K562 (cell line): Measurements from ENCODE around the gene SMIM30. TPM values are rescaled to one million over a fixed set of nuclear protein-coding genes. Genes with fewer than 3 reads are reported as not detected.

Experiments used
- CBFA2T3 ChIP-seq: fragments of 450-650 bp; IDR thresholded peaks from 2 replicates; pipeline ENCODE4 v1.6.1; 2017
- ELF1 ChIP-seq: fragments of 200-800 bp; sonication (Bioruptor generic); IDR thresholded peaks from 2 replicates; pipeline ENCODE4 v1.6.1; 2016; ENCODE audit warnings: missing genetic modification characterization, missing compliant biosample characterization
- EP300 ChIP-seq: IDR thresholded peaks from 2 replicates; pipeline ENCODE4 v1.6.1; 2012; ENCODE audit warnings: low read length, improper control_type of control experiment
- ERF ChIP-seq: fragments of 450-650 bp; formaldehyde crosslinking; IDR thresholded peaks from 2 replicates; pipeline ENCODE4 v1.4.0; 2020; ENCODE audit warnings: mild to moderate bottlenecking, mixed read lengths
- FOXA3 ChIP-seq, 2 experiments: fragments of 450-650 bp in 1 of 2; sonication (generic) in 1 of 2; formaldehyde crosslinking; IDR thresholded peaks in 1 of 2; conservative IDR thresholded peaks in 1 of 2; 2 replicates each; pipeline versions ENCODE4 v1.4.0 to v1.8.0; 2020 to 2022; ENCODE audit warnings: mild to moderate bottlenecking in 2 of 2, missing genetic modification reagents in 1 of 2
- HDAC3 ChIP-seq: fragments of 450-650 bp; IDR thresholded peaks from 2 replicates; pipeline ENCODE4 v1.6.1; 2018; ENCODE audit warnings: borderline replicate concordance, mild to moderate bottlenecking, moderate library complexity; ENCODE audit not compliant: partially characterized antibody
- MEF2D ChIP-seq: conservative IDR thresholded peaks from 2 replicates; pipeline ENCODE4 v1.6.1; 2016; ENCODE audit warnings: low read depth, missing genetic modification characterization, missing compliant biosample characterization
- MYC ChIP-seq, 2 experiments: fragments of 250-450 bp in 1 of 2; sonication (Bioruptor Pico) in 1 of 2; IDR thresholded peaks; 2 replicates each; pipeline versions ENCODE4 v1.5.1 to v1.6.1; 2012 to 2021; ENCODE audit warnings: low read depth in 2 of 2, borderline replicate concordance in 1 of 2, improper control_type of control experiment in 1 of 2, low read length in 1 of 2, mild to moderate bottlenecking in 1 of 2, moderate library complexity in 1 of 2
- MYNN ChIP-seq, 2 experiments: sonication (generic); formaldehyde crosslinking in 1 of 2; IDR thresholded peaks; 2 replicates each; pipeline versions ENCODE4 v1.5.0 to v1.6.1; 2016 to 2020; ENCODE audit warnings: antibody characterized with exemption in 1 of 2, missing genetic modification reagents in 1 of 2
- NFE2 ChIP-seq: IDR thresholded peaks from 2 replicates; pipeline ENCODE4 v1.6.1; 2014; ENCODE audit warnings: antibody characterized with exemption, low read depth
- NFIC ChIP-seq: fragments of 450-650 bp; IDR thresholded peaks from 2 replicates; pipeline ENCODE4 v1.6.1; 2017; ENCODE audit warnings: mild to moderate bottlenecking, inconsistent platforms
- SAFB2 ChIP-seq: fragments of 200-400 bp; formaldehyde crosslinking; IDR thresholded peaks from 2 replicates; pipeline ENCODE4 v1.6.1; 2018; ENCODE audit warnings: borderline replicate concordance, low read length, low read depth, moderate library complexity; ENCODE audit not compliant: severe bottlenecking
- SMARCA5 ChIP-seq: fragments of 450-650 bp; IDR thresholded peaks from 2 replicates; pipeline ENCODE4 v1.6.1; 2016
- SMARCB1 ChIP-seq: IDR thresholded peaks from 2 replicates; pipeline ENCODE4 v1.6.1; 2011; ENCODE audit warnings: improper control_type of control experiment, low read depth; ENCODE audit not compliant: insufficient read length
- SP1 ChIP-seq: sonication (generic); formaldehyde crosslinking; IDR thresholded peaks from 2 replicates; pipeline ENCODE4 v1.8.1; 2022; ENCODE audit warnings: mild to moderate bottlenecking, missing genetic modification reagents
- SPI1 ChIP-seq: IDR thresholded peaks from 2 replicates; pipeline ENCODE4 v1.6.1; 2011; ENCODE audit warnings: low read depth, low read length, control low read depth, borderline replicate concordance
- SRSF9 ChIP-seq: fragments of 200-400 bp; formaldehyde crosslinking; IDR thresholded peaks from 2 replicates; pipeline ENCODE4 v1.6.1; 2017; ENCODE audit warnings: low read depth, low read length, borderline replicate concordance
- TBL1XR1 ChIP-seq, 2 experiments: IDR thresholded peaks; 2 replicates each; pipeline ENCODE4 v1.6.1; 2012; ENCODE audit warnings: improper control_type of control experiment in 2 of 2, low read length in 2 of 2, mild to moderate bottlenecking in 1 of 2
- THRAP3 ChIP-seq: fragments of 450-650 bp; IDR thresholded peaks from 2 replicates; pipeline ENCODE4 v1.6.1; 2016; ENCODE audit warnings: mild to moderate bottlenecking, inconsistent platforms, borderline replicate concordance
- ZNF766 ChIP-seq: fragments of 200-800 bp; sonication (Bioruptor generic); conservative IDR thresholded peaks from 2 replicates; pipeline ENCODE4 v1.6.1; 2016; ENCODE audit warnings: missing genetic modification characterization, missing compliant biosample characterization
- polyA plus RNA-seq, 8 experiments: library from polyadenylated mRNA; depleted of rRNA in 4 of 8; stranded (reverse) in 5 of 8; unstranded in 3 of 8; fragments of >200 nt; fragmentation: Nextera tagmentation in 2 of 8; fragmentation: Illumina TruSeq in 1 of 8; extraction: Ambion mirVana in 2 of 8; extraction: Trizol in 1 of 8; gene quantifications; 2 replicates each; pipeline versions ENCODE4 v1.2.1 to v1.2.3, GENCODE V29; 2011 to 2014; ENCODE audit warnings: inconsistent platforms in 1 of 8, missing spikeins in 1 of 8
- total RNA-seq, 7 experiments: library from RNA; depleted of rRNA in 6 of 7; stranded (reverse); fragments of >200 nt in 6 of 7; fragmentation: Illumina TruSeq in 2 of 7; extraction: Trizol in 2 of 7; gene quantifications; 2 replicates each; pipeline versions ENCODE4 v1.2.1 to v1.2.3, GENCODE V29; 2011 to 2021; ENCODE audit warnings: low replicate concordance in 1 of 7
- TF ChIP-seq, protein P1 (sequence below): fragments of 250-450 bp; sonication (Bioruptor Pico); IDR thresholded peaks from 2 replicates; pipeline ENCODE4 v1.6.1; 2021; ENCODE audit warnings: mild to moderate bottlenecking
- TF ChIP-seq, protein P2 (sequence below): sonication (generic); IDR thresholded peaks from 2 replicates; pipeline ENCODE4 v1.6.1; 2016
- TF ChIP-seq, protein P3 (sequence below): fragments of 250-450 bp; sonication (Bioruptor Pico); IDR thresholded peaks from 2 replicates; pipeline ENCODE4 v1.9.0; 2021; ENCODE audit warnings: mild to moderate bottlenecking
- TF ChIP-seq, protein P4 (sequence below): fragments of 450-650 bp; conservative IDR thresholded peaks from 2 replicates; pipeline ENCODE4 v1.6.1; 2016; ENCODE audit warnings: missing genetic modification characterization, low read depth, mild to moderate bottlenecking, missing compliant biosample characterization, moderate library complexity

The SMIM30 gene
- total and polyA plus RNA-seq, 9 of the 15 experiments (the other 6 are each of a cell fraction or from before 2014, with no cell fraction given) = 161 to 891 (median 316) TPM

DNA sequence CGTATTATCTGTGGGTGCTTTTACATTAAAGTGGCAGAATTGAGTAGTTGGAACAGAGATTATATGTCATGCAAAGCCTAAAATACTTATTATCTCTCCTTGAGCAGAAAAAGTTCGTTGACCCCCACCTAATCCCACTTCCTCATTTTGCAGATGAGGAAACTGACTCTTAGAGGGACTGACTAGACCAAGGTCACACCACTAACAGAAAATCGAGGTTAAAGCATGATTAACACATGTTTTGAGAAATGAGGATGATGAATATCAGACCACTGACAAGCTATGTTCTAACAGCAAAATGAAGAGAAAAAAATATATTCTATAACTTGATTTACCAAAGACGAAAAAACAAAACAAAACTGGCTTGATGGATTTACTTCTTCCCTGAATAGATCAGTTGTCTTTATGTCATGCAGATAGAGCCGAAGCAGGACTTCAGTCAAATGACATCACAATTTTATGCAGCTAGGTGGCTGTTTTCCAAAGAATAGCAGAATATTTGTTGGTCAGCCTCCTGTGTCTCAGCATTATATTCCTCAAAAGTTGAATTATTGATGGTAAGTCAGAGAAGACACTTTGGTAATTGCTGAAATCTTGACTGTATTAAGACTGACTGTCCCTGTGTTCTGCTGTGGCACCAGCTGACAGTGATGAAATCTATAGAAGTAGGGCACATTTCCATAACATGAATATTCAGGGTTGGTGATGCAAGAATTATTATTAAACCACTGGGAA lies 24.2 kb upstream of the SMIM30 start (continued):
- TF ChIP-seq MEF2D = no peak; the same call in 1 of the 2 replicates
- TF ChIP-seq, protein P1, sequence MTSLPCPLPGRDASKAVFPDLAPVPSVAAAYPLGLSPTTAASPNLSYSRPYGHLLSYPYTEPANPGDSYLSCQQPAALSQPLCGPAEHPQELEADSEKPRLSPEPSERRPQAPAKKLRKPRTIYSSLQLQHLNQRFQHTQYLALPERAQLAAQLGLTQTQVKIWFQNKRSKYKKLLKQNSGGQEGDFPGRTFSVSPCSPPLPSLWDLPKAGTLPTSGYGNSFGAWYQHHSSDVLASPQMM (CRISPR knock-in tag) = no peak
- no peak for TF ChIP-seq SMARCA5
- TF ChIP-seq NFE2 = peak; percentile 47; the same call in 1 of the 2 replicates
- no peak for TF ChIP-seq SAFB2
- TF ChIP-seq ZNF766 (CRISPR knock-in tag) = peak; percentile 78
- TF ChIP-seq, protein P2, sequence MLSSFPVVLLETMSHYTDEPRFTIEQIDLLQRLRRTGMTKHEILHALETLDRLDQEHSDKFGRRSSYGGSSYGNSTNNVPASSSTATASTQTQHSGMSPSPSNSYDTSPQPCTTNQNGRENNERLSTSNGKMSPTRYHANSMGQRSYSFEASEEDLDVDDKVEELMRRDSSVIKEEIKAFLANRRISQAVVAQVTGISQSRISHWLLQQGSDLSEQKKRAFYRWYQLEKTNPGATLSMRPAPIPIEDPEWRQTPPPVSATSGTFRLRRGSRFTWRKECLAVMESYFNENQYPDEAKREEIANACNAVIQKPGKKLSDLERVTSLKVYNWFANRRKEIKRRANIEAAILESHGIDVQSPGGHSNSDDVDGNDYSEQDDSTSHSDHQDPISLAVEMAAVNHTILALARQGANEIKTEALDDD = peak; percentile 95
- no peak for TF ChIP-seq THRAP3
- no peak for TF ChIP-seq SMARCB1
- TF ChIP-seq SRSF9 = no peak
- peak; percentile 57 for TF ChIP-seq NFIC
- peak; percentile 81 for TF ChIP-seq HDAC3
- TF ChIP-seq FOXA3 (CRISPR knock-in tag; conservative IDR thresholded peaks at IDR 0.05 in 1 of 2, IDR thresholded peaks at IDR 0.05 in 1 of 2) = peak in 1 of 2 experiments; percentile 8; a peak in 1 of 4 replicates
- peak; percentile 92 for TF ChIP-seq CBFA2T3
- TF ChIP-seq, protein P3, sequence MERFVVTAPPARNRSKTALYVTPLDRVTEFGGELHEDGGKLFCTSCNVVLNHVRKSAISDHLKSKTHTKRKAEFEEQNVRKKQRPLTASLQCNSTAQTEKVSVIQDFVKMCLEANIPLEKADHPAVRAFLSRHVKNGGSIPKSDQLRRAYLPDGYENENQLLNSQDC (CRISPR knock-in tag) = no peak
- TF ChIP-seq EP300 = peak; percentile 98
- TF ChIP-seq SP1 (CRISPR knock-in tag) = no peak
- peak; percentile 43; the same call in 1 of the 2 replicates for TF ChIP-seq MYC (IDR thresholded peaks at IDR 0.05; ENCODE audit: low read depth, low read length)
- no peak for TF ChIP-seq MYC (CRISPR knock-in tag; IDR thresholded peaks at IDR 0.05; ENCODE audit: borderline replicate concordance, low read depth)
- TF ChIP-seq, protein P4, sequence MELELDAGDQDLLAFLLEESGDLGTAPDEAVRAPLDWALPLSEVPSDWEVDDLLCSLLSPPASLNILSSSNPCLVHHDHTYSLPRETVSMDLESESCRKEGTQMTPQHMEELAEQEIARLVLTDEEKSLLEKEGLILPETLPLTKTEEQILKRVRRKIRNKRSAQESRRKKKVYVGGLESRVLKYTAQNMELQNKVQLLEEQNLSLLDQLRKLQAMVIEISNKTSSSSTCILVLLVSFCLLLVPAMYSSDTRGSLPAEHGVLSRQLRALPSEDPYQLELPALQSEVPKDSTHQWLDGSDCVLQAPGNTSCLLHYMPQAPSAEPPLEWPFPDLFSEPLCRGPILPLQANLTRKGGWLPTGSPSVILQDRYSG (tag) = no peak; the same call in 1 of the 2 replicates
- peak; percentile 72; the same call in 1 of the 2 replicates for TF ChIP-seq MYNN (IDR thresholded peaks at IDR 0.05)
- TF ChIP-seq MYNN (CRISPR knock-in tag; IDR thresholded peaks at IDR 0.05) = no peak
- 0 out of 2 replicates have a peak, but pooled peaks have one; percentile 22 for TF ChIP-seq ERF (CRISPR knock-in tag)
- TF ChIP-seq ELF1 (tag) = no peak
- peak; percentile 100 for TF ChIP-seq SPI1
- peak in 1 of 2 experiments; percentile 89; a peak in 2 of 4 replicates for TF ChIP-seq TBL1XR1 (IDR thresholded peaks at IDR 0.05; ENCODE audit: low read length in 2 of 2)
